GOT3 (cell line): ENCODE measurements around the gene SEMA7A.

Experiments used
- DNase-seq: peaks from one replicate; lab custom pipeline; 2025; ENCODE audit warnings: mixed read lengths; lab: John Stamatoyannopoulos, UW

SEMA7A gene

GRCh38 chr15:74415966-74416916 lies 17.5 kb downstream of the SEMA7A start:
- DNase-seq: no peak

DNA sequence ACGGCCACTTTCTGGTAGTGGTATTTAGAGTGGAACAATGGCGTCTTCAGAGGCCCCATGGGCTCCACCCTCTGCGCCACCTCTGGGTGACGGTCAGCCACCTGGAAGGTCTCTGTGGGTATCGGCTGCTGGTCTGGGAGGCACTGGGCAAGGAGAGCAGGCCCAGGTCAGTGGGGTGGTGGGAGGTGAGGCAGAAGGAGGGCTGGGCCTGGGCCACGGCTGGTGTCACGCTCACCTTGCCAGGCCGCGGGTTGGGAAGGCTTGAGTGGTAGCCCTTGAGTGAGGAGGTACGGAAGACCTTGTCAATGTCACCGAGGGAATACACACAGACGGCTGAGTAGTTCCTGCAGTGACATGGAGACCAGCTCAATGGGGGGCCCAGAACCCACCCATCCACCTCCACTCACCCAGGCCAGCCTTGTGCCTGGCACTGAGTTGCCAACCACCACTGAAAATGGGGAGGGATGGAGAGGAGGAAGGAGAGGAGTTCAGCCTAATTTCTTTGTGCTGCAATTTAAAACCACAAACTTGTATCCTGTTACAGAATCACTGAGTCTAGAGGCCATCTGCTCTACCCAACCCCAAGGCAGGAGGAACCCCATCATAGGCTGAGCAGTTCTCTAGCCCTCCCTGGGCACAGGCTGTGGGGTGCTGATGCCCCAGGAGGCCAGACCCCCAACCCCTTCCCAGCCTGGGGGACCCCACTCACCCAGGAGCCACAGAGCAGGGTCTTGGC lies 19.0 kb downstream of the SEMA7A start:
- DNase-seq: no peak

- DNase-seq: no peak
Measured at GRCh38 chr15:74414081-74414580, 19.6 kb downstream of the SEMA7A start.

GRCh38 chr15:74413350-74414080 lies 20.2 kb downstream of the SEMA7A start:
- no peak for DNase-seq

DNA sequence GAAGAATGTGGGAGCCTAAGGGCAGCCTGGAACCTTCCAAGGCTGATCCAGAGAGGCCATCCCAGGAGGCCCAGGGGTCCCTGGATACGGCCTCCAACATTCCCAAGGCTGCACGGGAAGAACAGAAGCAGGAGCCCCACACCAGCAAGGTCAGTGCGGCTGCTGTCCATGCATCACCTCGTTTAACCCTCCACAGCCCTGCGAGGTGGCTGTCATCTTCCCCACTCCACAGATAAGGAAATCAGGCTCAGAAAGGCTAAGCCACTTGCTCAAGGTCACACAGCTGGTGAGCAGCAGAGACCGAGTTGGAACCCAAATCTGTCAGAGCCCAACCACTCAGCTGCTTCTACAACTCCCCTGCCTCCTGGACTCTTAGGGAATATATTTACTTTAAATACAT lies 21.6 kb downstream of the SEMA7A start:
- no peak for DNase-seq

DNA sequence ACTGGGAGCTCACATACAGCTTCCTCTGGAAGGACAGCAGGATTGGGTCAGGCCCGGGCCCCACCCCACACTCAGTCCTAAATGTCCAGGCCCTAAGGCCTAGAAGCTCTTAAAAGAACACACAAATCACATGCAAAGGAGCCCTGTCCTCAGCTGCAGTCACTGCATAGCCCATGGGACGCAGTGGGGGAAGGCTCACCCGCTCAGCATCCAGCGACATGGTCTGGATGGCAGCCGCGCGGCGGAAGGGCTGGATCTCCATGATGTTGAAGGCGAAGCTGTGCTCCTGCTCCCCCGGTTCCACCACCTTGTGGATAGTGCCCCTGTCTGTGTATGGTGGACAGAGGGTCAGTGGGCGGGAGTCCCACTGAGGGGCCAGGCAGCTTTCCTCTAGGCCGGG lies 22.1 kb downstream of the SEMA7A start:
- no peak for DNase-seq

DNA sequence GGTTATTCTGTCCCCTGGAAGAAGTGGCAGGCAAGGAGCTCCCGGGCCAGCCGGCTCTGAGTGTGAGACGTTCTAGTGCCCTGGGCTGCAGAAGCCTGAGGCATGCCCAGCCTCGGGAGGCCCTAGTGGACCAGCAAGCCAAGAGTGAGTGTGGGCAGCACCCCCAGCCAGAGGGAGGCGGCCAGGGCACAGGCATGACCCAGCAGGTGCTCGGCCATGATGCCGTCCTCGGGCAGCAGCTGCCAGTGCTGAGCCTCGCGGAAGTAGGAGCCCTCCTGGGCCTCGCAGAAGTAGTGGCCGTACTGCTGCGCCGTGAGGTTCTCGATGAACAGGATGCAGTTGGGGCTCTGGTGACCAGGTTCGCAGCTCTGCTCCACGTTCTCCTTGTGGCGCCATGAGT lies 23.3 kb downstream of the SEMA7A start:
- no peak for DNase-seq

GRCh38 chr15:74409225-74409624 lies 24.5 kb downstream of the SEMA7A start:
- no peak for DNase-seq

DNA sequence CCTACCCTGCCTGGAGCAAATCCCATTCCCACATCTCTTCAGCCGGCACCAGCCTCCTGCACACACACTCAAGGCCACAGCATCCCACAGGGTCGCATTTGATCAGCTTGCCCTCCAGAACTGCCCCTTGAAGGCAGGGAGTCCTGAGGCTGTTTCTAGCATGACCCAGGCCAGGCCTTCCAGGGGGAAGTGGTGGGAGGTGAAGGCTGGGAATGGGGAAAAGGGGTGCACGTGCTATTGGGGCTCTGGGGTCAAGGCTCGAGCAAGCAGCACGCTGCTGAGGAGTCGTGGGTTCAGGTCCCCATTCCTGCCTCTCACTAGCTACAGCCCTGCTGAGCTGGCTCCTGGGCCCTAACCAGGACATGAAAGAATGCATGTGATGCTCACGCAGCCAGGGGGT lies 24.9 kb downstream of the SEMA7A start:
- no peak for DNase-seq

GRCh38 chr15:74408385-74408784 lies 25.4 kb downstream of the SEMA7A start:
- DNase-seq: no peak

DNA sequence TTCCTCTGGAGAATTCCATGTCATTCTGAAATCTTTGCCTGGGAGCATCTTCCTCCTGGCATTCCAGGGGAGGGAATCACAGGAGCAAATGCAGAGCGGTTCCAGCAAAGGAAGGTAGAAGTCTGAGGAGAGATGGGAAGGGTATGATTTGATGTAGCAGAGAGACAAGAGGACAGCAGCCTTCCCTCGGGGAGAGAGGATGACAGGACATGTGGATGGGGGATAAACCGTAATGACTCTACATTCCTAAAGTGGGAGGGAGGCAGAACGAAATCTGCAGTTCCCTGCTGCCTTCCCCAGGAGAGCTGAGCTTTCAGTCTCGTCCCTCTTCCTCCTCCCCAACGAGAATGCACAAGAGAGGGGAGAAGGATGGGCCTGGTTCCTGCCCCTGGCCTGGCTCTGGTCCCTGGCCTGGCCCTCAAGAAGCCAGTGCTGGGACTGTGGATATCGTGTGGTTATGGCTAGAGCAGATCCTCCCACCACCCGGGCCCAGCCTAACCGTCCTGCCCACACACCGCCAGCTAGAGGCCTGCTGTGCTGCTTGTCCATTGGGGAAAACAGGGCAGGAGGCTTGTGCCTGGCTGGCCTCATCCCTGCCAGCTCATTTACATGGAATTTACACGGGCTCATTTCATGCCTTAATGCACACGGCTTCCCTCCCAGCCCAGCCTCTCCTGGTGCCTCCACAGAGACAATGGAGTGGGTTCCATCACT lies 26.6 kb downstream of the SEMA7A start:
- peak; percentile 71 for DNase-seq

DNA sequence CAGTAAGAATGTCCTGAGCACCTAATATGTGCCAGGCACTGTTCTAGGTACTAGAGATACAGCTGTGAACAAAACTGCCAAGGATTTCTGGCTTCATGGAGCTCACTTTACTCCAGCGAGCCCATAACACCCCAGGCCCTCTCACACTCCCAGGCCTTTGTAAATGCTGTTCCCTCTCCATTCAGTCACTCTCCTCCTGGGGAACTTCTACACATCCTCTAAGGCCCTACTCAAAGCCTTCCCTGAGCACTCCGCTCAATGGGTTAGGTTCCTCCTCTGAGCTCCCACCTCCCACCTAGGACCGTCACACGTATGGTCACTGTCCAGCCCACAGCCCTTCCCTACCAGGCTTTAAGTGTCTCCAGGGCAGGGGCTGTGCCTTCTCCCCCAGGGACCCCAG lies 27.2 kb downstream of the SEMA7A start:
- no peak for DNase-seq

DNA sequence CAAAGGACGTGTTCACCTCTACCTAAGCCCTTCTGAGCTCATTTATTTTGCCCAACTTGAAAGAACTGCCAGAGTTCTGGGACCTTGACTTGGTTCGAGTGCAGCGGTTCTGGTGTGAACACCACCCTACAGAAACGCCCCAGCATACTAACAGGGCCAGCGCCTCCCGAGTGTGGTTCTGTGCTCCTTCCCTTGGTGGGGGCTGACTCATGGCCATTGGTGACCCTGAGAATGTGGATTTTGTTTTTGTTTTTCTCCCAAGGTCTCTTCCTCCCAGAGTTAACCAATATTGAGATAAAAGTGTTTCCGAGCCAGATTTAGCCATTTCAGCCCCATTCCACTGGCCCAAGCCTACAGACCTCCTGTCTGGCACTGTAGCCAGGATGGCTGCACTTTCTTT lies 27.9 kb downstream of the SEMA7A start:
- no peak for DNase-seq

DNA sequence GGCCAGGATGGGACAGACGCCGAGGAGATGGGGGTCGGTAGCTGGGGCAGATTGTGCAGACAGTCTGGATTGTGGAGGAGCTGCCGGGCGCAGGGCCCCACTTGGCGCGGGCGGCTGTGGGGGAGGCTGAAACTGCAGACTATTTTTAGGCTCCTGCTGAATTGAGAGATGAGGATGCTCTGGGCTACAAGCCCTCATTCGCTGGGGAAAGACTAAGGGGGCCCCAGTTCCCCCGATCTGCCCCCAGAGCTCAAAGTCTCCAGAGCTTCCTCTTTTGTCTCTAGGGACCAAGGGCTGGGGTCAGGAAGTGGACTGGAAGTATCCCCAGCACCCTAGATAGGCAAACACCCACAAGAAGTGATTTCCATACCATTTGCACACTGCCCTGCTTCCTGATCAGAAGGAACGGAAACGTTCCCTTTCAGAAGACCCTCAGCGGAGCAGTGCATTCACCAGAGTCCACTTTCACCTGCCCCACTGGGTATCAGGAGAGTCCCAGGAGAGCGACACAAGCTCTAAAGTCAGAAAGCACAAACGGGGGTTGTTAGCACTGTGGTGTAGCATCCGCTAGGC lies 29.7 kb downstream of the SEMA7A start:
- no peak for DNase-seq

DNA sequence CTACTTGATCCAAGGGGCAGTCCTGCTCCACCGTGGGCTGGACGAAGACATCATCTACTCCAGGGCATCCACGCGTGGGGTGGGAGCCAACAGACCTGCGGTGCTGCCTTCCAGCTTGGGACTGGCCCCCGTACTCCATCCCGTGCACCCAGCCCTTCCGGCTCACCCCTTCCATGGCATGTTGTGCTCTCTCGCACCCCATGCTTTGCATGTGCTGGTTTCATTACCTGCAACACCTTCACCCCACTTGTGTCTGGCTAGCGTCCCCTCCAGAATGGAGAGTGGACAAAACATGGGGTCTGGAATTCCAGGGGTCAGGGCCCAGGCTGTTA lies 30.2 kb downstream of the SEMA7A start:
- DNase-seq: no peak

DNA sequence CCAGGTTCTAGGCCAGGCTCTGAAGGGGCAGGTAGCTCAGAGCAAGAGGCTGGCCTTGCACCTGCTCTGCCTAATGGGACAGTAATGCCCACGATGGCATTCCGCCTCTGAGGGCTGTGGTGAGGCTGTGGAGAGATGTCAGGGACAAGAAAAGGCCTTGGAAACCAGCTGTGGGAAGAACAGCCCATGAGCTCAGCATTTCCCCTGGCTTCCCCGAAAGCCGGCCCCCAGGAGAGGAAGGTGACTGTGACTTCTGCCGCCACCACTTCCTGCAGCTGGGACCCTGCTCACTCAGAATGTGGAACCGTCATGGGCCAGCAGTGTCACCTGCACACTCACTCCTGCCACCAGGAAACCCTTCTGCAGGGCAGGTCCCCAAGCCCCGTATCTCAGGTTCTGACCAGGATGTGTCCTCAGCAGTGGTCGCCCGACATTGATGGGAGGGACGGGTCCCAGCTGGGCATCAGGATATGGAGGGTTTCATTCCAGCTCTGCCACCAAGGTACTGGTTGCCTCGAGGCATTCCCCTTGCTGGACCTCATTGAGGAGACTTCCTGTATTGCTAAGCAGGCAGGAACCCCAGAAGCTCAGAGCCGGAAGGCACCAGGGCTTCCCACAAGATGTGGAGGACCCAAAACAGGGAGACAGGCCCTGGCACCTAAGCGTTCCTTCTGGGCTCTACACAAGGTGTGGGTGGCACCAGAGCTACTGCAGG lies 30.7 kb downstream of the SEMA7A start:
- no peak for DNase-seq

DNA sequence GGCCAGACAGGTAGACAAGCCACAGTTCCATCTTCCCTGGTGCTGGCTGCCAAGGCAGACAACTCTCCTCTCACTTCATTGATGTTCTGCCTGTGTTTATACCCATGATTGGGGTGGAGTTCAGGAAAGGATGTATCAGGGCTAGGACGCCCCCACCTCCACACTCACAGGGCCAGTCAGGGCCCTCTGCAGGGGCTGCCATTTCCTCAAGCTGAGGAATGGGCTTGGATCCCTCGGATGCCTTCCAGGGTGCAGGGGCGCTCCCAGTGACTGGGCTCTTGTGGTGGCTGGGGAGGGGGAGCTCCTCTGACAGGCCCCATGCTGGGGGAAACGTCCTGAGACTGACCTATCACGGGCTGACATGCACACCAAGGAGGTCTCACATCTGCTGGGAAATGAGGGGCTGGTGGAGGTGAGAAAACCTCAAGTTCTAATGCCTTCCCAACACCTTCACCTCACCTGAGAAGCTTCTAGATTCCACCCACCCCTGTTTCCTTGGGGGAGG lies 31.4 kb downstream of the SEMA7A start:
- DNase-seq: no peak

- DNase-seq: no peak
Measured at GRCh38 chr15:74400915-74401757, 32.6 kb downstream of the SEMA7A start.

DNA sequence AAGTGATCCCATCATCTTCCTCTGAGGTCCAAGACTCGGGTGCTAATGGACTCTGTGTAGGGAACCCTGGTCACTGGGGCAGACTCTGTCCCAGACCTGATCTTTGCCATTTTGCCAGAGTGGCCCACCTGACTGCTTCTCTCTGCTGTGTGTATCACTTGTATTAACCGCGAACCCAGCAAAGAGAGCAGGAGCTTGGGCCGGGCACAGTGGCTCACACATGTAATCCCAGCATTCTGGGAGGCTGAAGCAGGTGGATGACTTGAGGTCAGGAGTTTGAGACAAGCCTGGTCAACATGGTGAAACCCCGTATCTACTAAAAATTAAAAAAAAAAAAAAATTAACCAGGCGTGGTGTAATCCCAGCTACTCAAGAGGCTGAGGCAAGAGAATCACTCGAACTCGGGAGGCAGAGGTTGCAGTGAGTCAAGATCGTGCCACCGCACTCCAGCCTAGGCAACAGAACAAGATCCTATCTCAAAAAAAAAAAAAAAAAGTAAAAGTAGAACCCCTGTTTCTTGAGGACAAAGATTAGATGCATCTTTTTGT lies 33.4 kb downstream of the SEMA7A start:
- DNase-seq: no peak
